ENCODE results near the gene SLC5A1. TPM values are rescaled to one million over a fixed set of nuclear protein-coding genes. Genes with fewer than 3 reads are reported as not detected.

Gene SLC5A1
- total RNA-seq, 2 donors from 2014 or later = 23.4 to 47.9 TPM

GRCh38 chr22:32058656-32059260 is 15.7 kb downstream of the SLC5A1 start:
- Histone ChIP-seq H3K9me3 (no peaks in the 10 kb centered on the region), H3K36me3 (no peaks in the 10 kb centered on the region), H3K27me3 (no peaks in the 10 kb centered on the region), H3K27ac (no peak overlapping the region), H3K9ac (ENCODE audit: low read depth in 2 of 2, low read length in 2 of 2) (no peak overlapping the region), H3K4me1 (no peaks in the 10 kb centered on the region), H3K4me3 (no peak overlapping the region)
- DNase-seq = no peak
- intact Hi-C loops (cut with DNase I) = no loop called here
- TF ChIP-seq CTCF (IDR thresholded peaks at IDR 0.05) = no peak

- no peaks in the 10 kb centered on the region for H3K36me3 ChIP-seq
- H3K9me3 ChIP-seq = no peaks in the 10 kb centered on the region
- no peak for TF ChIP-seq CTCF (IDR thresholded peaks at IDR 0.05)
- no peak overlapping the region for H3K4me3 ChIP-seq
- no peak for DNase-seq
- H3K9ac ChIP-seq (ENCODE audit: low read depth in 2 of 2, low read length in 2 of 2) = no peak overlapping the region
- intact Hi-C loops (cut with DNase I) = no loop called here
- H3K27me3 ChIP-seq = no peaks in the 10 kb centered on the region
- no peak overlapping the region for H3K27ac ChIP-seq
- H3K4me1 ChIP-seq = no peaks in the 10 kb centered on the region
Measured at GRCh38 chr22:32059426-32059825, 16.4 kb downstream of the SLC5A1 start.

- H3K4me3 ChIP-seq = no peak overlapping the region
- no peaks in the 10 kb centered on the region for H3K27me3 ChIP-seq
Measured at GRCh38 chr22:32063701-32064100, 20.6 kb downstream of the SLC5A1 start.

GRCh38 chr22:32066820-32067219 is 23.8 kb downstream of the SLC5A1 start:
- Histone ChIP-seq H3K27me3 (no peaks in the 10 kb centered on the region), H3K4me3 (no peak overlapping the region), H3K27ac (no peak overlapping the region), H3K9ac (ENCODE audit: low read depth in 2 of 2, low read length in 2 of 2) (no peak overlapping the region), H3K36me3 (no peaks in the 10 kb centered on the region), H3K9me3 (no peaks in the 10 kb centered on the region), H3K4me1 (no peaks in the 10 kb centered on the region)
- DNase-seq = no peak
- intact Hi-C loops (cut with DNase I) = no loop called here
- no peak for TF ChIP-seq CTCF (IDR thresholded peaks at IDR 0.05)

More at GRCh38 chr22:32063701-32064100, 20.6 kb downstream of the SLC5A1 start:
- no peak for TF ChIP-seq CTCF (IDR thresholded peaks at IDR 0.05)
- no peak overlapping the region for H3K9ac ChIP-seq (ENCODE audit: low read depth in 2 of 2, low read length in 2 of 2)
- H3K9me3 ChIP-seq = no peaks in the 10 kb centered on the region
- H3K4me1 ChIP-seq = no peaks in the 10 kb centered on the region
- no peak for DNase-seq
- no peak overlapping the region for H3K27ac ChIP-seq
- no peaks in the 10 kb centered on the region for H3K36me3 ChIP-seq
- intact Hi-C loops (cut with DNase I) = no loop called here

- no peaks in the 10 kb centered on the region for H3K9me3 ChIP-seq
- H3K27ac ChIP-seq = no peak overlapping the region
Measured at GRCh38 chr22:32067613-32068012, 24.6 kb downstream of the SLC5A1 start.

More at GRCh38 chr22:32067613-32068012, 24.6 kb downstream of the SLC5A1 start:
- Histone ChIP-seq H3K36me3 (no peaks in the 10 kb centered on the region), H3K4me3 (no peak overlapping the region), H3K9ac (ENCODE audit: low read depth in 2 of 2, low read length in 2 of 2) (no peak overlapping the region), H3K4me1 (no peaks in the 10 kb centered on the region), H3K27me3 (no peaks in the 10 kb centered on the region)
- no peak for DNase-seq
- intact Hi-C loops (cut with DNase I) = no loop called here
- TF ChIP-seq CTCF (IDR thresholded peaks at IDR 0.05) = no peak
